Activated T-cell treated with anti-CD3 and anti-CD28 coated beads, Interleukin-2, amount 50 U/mL, for 48 hours (primary cell): ENCODE measurements around the gene PCDHGA10.
A peak's percentile ranks its signal among the peaks of the same experiment; 100 is the strongest.
"Not testable (repeated sequence)": the region's sequence is repeated elsewhere in the genome, so short reads cannot be mapped to it uniquely, and the experiment has no call there.

ENCODE experiments used
- DNase-seq, 2 experiments: peaks; one replicate each; pipeline ENCODE4 v3.0.0-alpha.2; 2020

PCDHGA10 gene

DNA sequence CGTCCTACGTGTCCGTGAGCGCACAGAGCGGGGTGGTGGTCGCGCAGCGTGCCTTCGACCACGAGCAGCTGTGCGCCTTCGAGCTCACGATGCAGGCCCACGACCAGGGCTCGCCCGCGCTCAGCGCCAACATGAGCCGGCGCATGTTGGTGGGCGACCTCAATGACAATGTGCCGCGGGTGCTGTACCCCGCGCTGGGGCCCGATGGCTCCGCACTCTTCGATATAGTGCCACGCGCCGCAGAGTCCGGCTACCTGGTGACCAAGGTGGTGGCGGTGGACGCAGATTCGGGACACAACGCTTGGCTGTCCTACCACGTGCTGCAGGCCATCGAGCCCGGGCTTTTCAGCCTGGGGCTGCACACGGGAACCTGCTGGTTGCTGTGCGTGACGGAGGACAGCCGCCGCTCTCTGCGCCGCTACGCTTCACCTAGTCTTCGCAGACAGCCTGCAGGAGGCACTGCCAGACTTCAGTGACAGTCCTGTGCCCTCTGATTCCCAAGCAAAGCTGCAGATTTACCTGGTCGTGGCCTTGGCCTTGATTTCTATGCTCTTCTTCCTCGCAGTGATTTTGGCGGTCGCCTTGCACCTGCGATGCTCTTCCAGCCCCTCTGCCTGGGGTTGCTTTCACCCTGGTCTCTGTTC, 15.1 kb downstream of the PCDHGA10 start:
- no peak for DNase-seq

GRCh38 chr5:141430332-141431113, 17.7 kb downstream of the PCDHGA10 start, which contains the start of gene PCDHGA12:
PCDHGA12 (plus strand) TSS chr5:141430507; CDS start chr5:141430760, 253 bp downstream.
- peak; percentile 44 to 47 for DNase-seq

- peak in 1 of 2 experiments; percentile 25 for DNase-seq
These were observed 18.5 kb downstream of the PCDHGA10 start for GRCh38 chr5:141431286-141431685.

DNA sequence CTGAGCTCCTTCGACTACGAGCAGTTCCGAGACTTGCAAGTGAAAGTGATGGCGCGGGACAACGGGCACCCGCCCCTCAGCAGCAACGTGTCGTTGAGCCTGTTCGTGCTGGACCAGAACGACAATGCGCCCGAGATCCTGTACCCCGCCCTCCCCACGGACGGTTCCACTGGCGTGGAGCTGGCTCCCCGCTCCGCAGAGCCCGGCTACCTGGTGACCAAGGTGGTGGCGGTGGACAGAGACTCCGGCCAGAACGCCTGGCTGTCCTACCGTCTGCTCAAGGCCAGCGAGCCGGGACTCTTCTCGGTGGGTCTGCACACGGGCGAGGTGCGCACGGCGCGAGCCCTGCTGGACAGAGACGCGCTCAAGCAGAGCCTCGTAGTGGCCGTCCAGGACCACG, 19.5 kb downstream of the PCDHGA10 start:
- not testable (repeated sequence) for DNase-seq

- not testable (repeated sequence) for DNase-seq
These were observed 19.9 kb downstream of the PCDHGA10 start for GRCh38 chr5:141432726-141433125.

DNA sequence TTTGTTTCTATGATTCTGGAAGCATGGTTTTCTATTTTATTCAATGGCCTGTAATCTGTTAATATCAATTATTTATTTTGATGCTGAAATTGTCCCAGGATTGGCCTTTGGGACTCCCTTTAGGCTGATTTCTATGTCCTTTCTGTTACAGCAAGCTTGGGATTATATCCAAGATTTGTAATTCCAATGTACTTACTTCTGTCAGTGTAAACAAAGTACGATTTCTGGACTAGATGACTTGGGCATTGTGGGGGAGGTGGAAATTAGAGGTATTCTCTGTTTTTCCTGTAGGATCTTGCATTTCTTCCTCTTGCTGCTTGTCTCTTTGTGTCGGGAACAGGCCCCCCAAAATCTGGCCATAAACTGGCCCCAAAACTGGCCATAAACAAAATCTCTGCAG, 21.2 kb downstream of the PCDHGA10 start:
- no peak for DNase-seq

- no peak for DNase-seq
These were observed 24.4 kb downstream of the PCDHGA10 start for GRCh38 chr5:141437221-141437620.

DNA sequence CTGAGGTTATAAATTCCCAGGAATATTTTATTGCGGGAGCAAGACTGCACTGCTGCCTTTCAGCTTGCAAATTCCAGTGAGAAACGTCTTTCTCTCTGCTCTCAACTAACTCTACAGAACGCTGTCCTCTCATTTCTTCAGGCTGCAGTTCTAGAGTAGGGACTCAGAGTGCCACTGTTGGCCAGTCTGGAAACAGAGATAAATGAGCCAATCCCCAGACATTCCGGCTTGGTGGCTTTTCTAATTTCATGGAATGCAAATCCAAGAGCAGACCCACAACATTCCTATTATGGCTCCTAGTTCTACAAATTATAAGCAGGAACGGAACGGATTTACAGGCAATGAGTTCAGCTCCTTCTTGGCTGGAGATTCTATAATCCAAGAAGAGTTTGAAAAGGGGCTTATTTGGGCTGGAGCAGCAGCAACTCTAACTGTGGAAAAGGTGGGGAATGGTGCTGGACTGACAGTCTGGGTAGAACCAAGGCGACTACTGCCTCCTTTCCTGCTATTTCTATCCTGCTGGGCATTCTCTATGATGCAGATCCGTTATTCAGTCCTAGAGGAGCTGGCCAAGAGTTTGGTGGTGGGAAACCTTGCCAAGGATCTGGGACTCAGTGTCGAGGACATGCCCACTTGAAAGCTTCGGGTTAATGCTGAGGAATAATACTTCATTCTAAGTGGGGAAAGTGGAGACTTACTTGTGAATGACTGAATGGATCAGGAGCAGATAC, 26.8 kb downstream of the PCDHGA10 start:
- no peak for DNase-seq

GRCh38 chr5:141440341-141440740, 27.6 kb downstream of the PCDHGA10 start:
- no peak for DNase-seq

GRCh38 chr5:141441571-141442170, 28.9 kb downstream of the PCDHGA10 start:
- DNase-seq, result no peak

GRCh38 chr5:141465351-141465750, 52.6 kb downstream of the PCDHGA10 start:
- DNase-seq, result no peak
